ENCODE data around the gene ABCA10. TPM values are rescaled to one million over a fixed set of nuclear protein-coding genes. Genes with fewer than 3 reads are reported as not detected.

The ABCA10 gene
- total RNA-seq, 1 donor from 2014 or later = 0.79 TPM

GRCh38 chr17:69143151-69143550, 85.5 kb downstream of the ABCA10 start:
- Histone ChIP-seq H3K27me3 (ENCODE audit: control insufficient read depth, insufficient read depth, low read length) (no peaks in the 10 kb centered on the region), H3K36me3 (ENCODE audit: control insufficient read depth, insufficient read depth, low read length) (no peaks in the 10 kb centered on the region), H3K4me3 (ENCODE audit: low read depth, low read length) (no peak overlapping the region)
- DNase-seq (ENCODE audit: low read depth) (no peak), FAIRE-seq (no peak)
- no peak for TF ChIP-seq CTCF (IDR thresholded peaks at IDR 0.05; ENCODE audit: insufficient read depth, low read length, severe bottlenecking)

GRCh38 chr17:69142175-69142802, 86.3 kb downstream of the ABCA10 start:
- DNase-seq (ENCODE audit: low read depth) (peak; percentile 26), FAIRE-seq (no peak)
- H3K27me3 ChIP-seq (ENCODE audit: control insufficient read depth, insufficient read depth, low read length) = no peaks in the 10 kb centered on the region
- TF ChIP-seq CTCF (IDR thresholded peaks at IDR 0.05; ENCODE audit: insufficient read depth, low read length, severe bottlenecking) = no peak
- H3K36me3 ChIP-seq (ENCODE audit: control insufficient read depth, insufficient read depth, low read length) = no peaks in the 10 kb centered on the region
- no peak overlapping the region for H3K4me3 ChIP-seq (ENCODE audit: low read depth, low read length)

GRCh38 chr17:69141431-69142174, 87.0 kb downstream of the ABCA10 start, which contains the start of gene ABCA6:
ABCA6 (minus strand) TSS chr17:69141895; CDS start chr17:69140703, 1,192 bp downstream.
- TF ChIP-seq CTCF (IDR thresholded peaks at IDR 0.05; ENCODE audit: insufficient read depth, low read length, severe bottlenecking) = no peak
- no peaks in the 10 kb centered on the region for H3K27me3 ChIP-seq (ENCODE audit: control insufficient read depth, insufficient read depth, low read length)
- H3K4me3 ChIP-seq (ENCODE audit: low read depth, low read length) = no peak within 1 kb of the TSS
- DNase-seq (ENCODE audit: low read depth) (peak; percentile 27), FAIRE-seq (no peak)
- no peaks in the 10 kb centered on the region for H3K36me3 ChIP-seq (ENCODE audit: control insufficient read depth, insufficient read depth, low read length)

- FAIRE-seq (no peak), DNase-seq (ENCODE audit: low read depth) (no peak)
- no peaks in the 10 kb centered on the region for H3K27me3 ChIP-seq (ENCODE audit: control insufficient read depth, insufficient read depth, low read length)
- no peaks in the 10 kb centered on the region for H3K36me3 ChIP-seq (ENCODE audit: control insufficient read depth, insufficient read depth, low read length)
- no peak for TF ChIP-seq CTCF (IDR thresholded peaks at IDR 0.05; ENCODE audit: insufficient read depth, low read length, severe bottlenecking)
- no peak overlapping the region for H3K4me3 ChIP-seq (ENCODE audit: low read depth, low read length)
Measured at GRCh38 chr17:69134112-69134511, 94.5 kb downstream of the ABCA10 start.

GRCh38 chr17:69130627-69131296, 97.9 kb downstream of the ABCA10 start:
- no peaks in the 10 kb centered on the region for H3K27me3 ChIP-seq (ENCODE audit: control insufficient read depth, insufficient read depth, low read length)
- H3K4me3 ChIP-seq (ENCODE audit: low read depth, low read length) = no peak overlapping the region
- FAIRE-seq (no peak), DNase-seq (ENCODE audit: low read depth) (no peak)
- TF ChIP-seq CTCF (IDR thresholded peaks at IDR 0.05; ENCODE audit: insufficient read depth, low read length, severe bottlenecking) = no peak
- H3K36me3 ChIP-seq (ENCODE audit: control insufficient read depth, insufficient read depth, low read length) = no peaks in the 10 kb centered on the region

Data from bronchial epithelial cell (primary cell).